GM21825 (cell line): ENCODE measurements around the gene FSIP2.
"Not testable (repeated sequence)": the region's sequence is repeated elsewhere in the genome, so short reads cannot be mapped to it uniquely, and the experiment has no call there.

Experiments
- ATAC-seq: cut with Tn5 transposase; IDR thresholded peaks from one replicate; pipeline ENCODE4 v1.9.1; 2021; ENCODE audit warnings: mild to moderate bottlenecking, moderate library complexity; ENCODE audit not compliant: unreplicated experiment

Gene FSIP2

GRCh38 chr2:185796758-185797157, 58.2 kb downstream of the FSIP2 start:
- ATAC-seq: no peak

GRCh38 chr2:185802926-185803325, 64.3 kb downstream of the FSIP2 start:
- ATAC-seq: no peak

GRCh38 chr2:185806783-185807182, 68.2 kb downstream of the FSIP2 start:
- no peak for ATAC-seq

GRCh38 chr2:185807351-185807750, 68.7 kb downstream of the FSIP2 start:
- no peak for ATAC-seq

GRCh38 chr2:185811580-185811979, 73.0 kb downstream of the FSIP2 start:
- ATAC-seq: no peak

- ATAC-seq: no peak
Measured at GRCh38 chr2:185813707-185814106, 75.1 kb downstream of the FSIP2 start.

- no peak for ATAC-seq
Measured at GRCh38 chr2:185817991-185818390, 79.4 kb downstream of the FSIP2 start.

GRCh38 chr2:185821467-185821866, 82.9 kb downstream of the FSIP2 start:
- no peak for ATAC-seq

- ATAC-seq: no peak
Measured at GRCh38 chr2:185823773-185824172, 85.2 kb downstream of the FSIP2 start.

- no peak for ATAC-seq
Measured at GRCh38 chr2:185825557-185825956, 87.0 kb downstream of the FSIP2 start.

- ATAC-seq: no peak
Measured at GRCh38 chr2:185828326-185828725, 89.7 kb downstream of the FSIP2 start.

GRCh38 chr2:185833864-185834263, 95.3 kb downstream of the FSIP2 start:
- ATAC-seq: no peak

GRCh38 chr2:185835974-185836373, 97.4 kb downstream of the FSIP2 start:
- ATAC-seq: no peak

- ATAC-seq: no peak
Measured at GRCh38 chr2:185854885-185855284, 116.3 kb downstream of the FSIP2 start.

- ATAC-seq: no peak
Measured at GRCh38 chr2:185857691-185858090, 119.1 kb downstream of the FSIP2 start.

- ATAC-seq: no peak
Measured at GRCh38 chr2:185859506-185859905, 120.9 kb downstream of the FSIP2 start.

GRCh38 chr2:185860321-185860720, 121.7 kb downstream of the FSIP2 start:
- ATAC-seq: no peak

- no peak for ATAC-seq
Measured at GRCh38 chr2:185862657-185863398, 124.2 kb downstream of the FSIP2 start.

GRCh38 chr2:185864468-185865260, 126.1 kb downstream of the FSIP2 start:
- ATAC-seq: not testable (repeated sequence)

GRCh38 chr2:185875136-185875931, 136.7 kb downstream of the FSIP2 start:
- no peak for ATAC-seq

GRCh38 chr2:185876234-185876633, 137.6 kb downstream of the FSIP2 start:
- ATAC-seq: no peak
